ENCODE measurements around the gene CFAP46. TPM values are rescaled to one million over a fixed set of nuclear protein-coding genes. Genes with fewer than 3 reads are reported as not detected.
"Not testable (repeated sequence)": the region's sequence is repeated elsewhere in the genome, so short reads cannot be mapped to it uniquely, and the experiment has no call there.

The CFAP46 gene
- polyA plus RNA-seq, 4 donors = 7.2 to 9.9 (median 8.4) TPM

DNA sequence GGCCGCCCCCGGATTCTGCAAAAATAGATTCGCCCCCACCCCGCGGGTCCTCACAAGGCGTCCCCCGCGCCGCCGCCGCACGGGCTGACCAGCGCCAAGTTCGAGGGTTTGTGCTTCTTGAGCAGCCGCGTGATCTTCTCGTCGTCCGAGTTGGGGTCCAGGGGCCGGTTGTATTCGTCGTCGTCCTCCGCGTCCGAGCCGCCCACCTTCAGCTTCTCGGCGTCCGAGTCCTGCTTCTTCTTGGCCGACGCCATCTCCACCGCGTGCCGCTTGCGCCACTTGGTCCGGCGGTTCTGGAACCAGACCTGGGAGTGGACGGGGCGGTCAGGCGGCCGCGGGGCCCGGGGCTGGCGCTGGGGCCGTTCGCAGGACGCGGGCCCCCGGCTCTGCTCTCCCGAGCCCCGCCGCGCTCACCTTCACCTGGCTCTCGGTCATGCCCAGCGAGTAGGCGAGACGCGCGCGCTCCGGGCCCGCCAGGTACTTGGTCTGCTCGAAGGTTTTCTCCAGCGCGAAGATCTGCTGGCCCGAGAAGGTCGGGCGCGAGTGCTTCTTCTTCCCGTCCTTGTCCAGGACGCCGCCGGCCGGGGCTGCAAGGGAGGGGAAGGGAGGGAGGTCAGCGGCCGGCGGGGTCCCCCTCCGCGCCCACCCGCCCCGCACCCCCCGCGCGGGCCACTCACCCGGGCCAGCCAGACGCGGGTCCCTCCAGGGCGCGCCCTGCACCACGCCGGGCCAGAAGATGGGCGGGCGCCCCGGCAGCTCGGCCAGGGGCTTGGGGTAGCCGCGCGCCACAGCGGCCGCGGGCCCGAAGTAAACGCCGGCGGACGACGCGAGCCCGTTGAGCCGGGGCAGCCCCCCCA, 157.3 kb downstream of the CFAP46 start:
- no peak for DNase-seq (ENCODE audit: low read depth in 4 of 4, low spot score in 3 of 4)

DNA sequence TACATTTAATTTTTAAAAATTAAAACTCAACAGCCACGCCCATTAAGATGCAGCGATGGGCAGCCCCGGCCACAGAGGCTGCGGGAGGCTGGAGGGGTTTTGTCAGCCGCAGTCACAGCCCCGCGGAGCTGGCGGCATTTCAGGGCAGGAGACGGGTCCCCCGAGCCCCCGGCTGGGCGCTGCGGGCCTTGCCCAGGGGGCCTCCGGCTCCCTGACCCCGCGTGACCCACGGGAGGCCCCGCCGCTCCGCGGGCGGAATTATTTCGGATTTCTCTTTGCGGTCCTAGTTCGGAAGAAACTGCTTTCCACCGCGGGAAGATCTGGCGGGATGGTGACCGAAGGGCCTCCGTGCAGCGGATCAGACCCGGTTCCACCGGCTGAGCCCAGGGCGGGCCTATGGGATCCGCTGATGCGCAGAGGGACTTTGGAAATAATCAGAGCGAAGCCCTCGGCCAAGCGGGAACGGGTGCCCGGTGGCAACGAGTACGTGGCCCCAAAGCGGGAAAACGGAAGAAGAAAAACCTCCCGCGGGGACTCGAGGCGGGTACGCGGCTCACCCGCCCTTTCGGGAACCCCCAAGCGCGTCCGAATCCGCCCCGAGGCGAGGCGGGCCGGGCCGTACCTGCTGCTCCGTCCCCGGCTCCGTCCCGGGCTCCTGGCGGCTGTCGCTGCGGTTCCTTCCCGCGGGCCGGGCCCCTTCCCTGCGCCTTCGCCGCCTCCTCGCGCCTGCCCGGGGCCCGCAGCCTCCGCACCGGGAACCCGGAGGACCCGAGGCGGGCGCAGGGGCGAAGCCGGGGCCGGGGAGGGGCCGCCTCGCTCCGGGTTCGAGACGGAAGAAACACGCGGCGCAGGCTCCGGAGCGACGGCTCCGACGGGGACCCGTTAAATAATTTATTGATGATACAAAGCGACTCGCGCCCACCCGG, 158.2 kb downstream of the CFAP46 start:
- no peak for DNase-seq (ENCODE audit: low read depth in 4 of 4, low spot score in 3 of 4)

DNA sequence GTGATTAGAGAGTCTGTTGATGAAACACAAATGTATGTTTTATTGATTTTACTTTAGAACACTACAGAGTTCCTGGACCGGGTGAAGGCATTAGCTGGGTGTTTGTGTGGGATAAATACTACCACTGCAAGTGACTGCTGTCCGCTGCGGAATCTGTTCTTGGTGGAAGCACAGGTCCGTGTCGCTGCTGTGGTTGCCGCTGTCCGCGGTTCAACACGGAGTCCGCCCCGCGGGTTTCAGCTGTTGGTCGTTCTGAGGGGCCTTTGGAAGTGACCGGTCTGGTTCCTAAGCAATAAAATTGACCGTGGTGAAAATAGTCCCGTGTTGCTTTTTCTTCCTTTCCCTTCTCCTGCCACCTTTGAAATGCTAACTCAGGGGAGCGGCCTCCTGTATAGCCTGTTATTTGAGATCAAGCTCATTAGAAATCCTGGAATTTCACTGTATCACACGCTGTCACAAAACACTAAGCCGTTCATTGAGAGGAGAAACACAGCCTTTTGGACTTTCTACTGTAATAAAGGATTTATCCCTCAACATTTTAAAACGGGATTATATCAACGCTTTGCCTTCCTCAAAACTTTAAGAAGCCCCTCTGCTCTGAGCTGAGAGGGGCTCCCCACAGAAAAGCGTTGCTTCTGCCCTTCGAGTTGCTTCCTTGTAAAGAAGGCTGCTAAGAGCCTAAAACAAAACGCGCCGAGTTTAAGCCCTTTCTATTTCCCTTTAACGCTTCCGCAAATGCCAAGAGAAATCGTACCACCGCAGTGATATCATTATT, 159.0 kb downstream of the CFAP46 start:
- DNase-seq (ENCODE audit: low read depth in 4 of 4, low spot score in 3 of 4) = no peak

DNA sequence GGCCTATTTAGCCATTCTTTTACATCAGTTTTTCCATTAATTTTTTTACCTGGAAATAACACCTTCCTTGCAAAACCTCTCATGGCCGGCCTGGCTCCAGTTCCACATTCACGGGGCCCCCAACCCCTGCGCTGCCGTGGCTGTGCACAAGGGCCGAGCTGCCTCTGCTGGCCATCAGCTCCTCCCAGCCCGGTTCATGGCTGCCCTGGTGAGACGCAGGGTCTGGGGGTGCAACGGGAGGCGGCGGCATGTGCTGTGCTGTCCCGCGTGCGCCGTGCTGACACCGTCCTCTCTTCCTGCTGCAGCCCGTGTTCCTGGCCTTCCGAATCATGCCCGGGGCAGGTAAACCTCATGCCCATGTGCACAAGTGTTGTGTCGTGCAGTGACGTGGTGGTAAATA, 160.8 kb downstream of the CFAP46 start:
- no peak for DNase-seq (ENCODE audit: low read depth in 4 of 4, low spot score in 3 of 4)

DNA sequence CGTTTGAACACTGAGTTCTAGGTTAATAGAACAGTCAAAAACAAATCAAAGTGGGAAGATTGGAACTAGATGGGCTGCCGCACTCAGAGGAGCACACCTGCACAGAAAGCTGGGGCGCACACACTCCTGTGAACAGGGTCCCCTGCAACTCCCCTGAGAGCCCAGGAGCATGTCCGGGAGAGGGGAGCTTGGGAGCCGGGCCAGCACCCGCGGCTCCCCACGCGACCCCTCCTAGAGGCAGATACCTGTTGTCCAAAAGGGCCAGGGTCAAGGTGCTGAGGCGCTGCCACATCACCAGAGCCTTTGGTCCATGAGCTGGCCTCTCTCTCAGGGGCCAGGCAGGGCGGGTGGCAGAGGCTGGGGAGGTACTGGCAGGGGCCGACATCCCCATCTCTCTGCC, 162.0 kb downstream of the CFAP46 start:
- DNase-seq (ENCODE audit: low read depth in 4 of 4, low spot score in 3 of 4) = no peak

DNA sequence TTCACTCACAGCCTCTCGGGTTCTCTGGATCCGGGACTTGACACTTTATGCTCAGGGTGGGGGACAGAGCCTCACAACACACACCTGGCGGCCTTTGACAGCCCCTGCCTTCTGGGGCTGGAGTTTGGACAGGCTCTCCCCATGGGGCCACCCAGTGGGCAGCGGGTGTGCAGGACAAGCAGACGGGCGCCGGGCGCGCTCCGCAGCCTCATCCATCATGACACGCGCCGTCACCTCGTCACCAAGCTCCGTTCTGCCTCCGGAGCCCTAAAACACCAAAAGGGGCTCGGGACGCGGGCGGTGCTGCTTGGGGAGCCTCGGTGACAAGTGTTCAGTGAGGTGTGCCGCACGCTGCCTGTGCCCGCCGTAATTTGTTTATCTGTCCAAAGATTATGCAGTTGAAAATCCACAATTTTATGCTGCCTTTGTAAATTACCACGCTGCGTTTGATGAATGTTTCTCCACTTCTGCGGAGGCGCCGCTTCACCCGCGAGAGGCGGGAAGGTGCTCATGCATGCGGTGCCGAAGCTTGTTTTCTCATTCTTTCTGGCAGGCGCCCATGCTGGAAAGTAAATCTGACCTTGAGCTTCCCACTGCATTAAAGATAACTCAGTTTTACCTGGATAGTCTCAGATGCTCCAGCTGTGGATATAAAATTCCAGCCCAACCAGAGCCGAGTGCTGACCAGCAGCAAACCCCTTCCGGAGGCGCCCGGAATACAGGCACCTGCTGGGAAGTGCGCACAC, 162.6 kb downstream of the CFAP46 start:
- DNase-seq (ENCODE audit: low read depth in 4 of 4, low spot score in 3 of 4) = no peak

DNA sequence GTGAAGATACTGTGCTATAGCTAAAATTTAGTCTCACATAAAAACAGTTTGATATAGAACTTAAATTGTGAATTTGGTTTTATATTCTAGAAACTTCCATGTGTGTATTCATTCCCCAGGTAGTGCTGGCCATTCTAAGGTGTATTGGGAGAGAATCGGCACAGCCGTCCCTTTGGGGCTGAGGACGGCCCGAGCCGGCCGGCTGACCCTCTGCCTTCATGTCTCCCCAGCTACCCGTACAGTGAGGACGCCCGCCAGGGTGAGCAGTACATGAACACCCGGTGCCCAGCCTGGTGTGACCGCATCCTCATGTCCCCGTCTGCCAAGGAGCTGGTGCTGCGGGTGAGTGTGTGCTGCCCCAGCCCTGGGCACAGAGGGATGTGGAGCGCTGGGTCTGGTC, 164.9 kb downstream of the CFAP46 start:
- DNase-seq (ENCODE audit: low read depth in 4 of 4, low spot score in 3 of 4) = no peak

DNA sequence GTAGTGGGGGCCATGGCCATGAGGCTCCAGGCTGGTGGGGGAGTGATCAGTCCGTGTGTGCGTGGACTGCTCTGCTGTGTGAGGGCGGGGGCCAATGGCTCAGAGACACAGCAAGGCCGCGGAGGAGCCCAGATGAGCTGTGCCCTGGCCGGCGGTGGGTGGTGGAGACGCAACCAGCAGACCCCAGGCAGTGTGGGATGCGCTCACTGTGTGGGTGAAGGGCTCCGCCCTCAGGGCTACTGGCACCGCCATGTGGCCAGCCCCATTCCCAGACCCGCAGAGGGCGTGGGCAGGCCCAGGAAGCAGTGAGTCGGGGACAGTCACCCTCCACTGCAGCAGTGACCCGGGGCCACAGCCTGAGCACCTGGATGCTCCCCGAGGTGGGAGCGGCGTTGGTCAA, 165.5 kb downstream of the CFAP46 start:
- DNase-seq (ENCODE audit: low read depth in 4 of 4, low spot score in 3 of 4) = no peak

DNA sequence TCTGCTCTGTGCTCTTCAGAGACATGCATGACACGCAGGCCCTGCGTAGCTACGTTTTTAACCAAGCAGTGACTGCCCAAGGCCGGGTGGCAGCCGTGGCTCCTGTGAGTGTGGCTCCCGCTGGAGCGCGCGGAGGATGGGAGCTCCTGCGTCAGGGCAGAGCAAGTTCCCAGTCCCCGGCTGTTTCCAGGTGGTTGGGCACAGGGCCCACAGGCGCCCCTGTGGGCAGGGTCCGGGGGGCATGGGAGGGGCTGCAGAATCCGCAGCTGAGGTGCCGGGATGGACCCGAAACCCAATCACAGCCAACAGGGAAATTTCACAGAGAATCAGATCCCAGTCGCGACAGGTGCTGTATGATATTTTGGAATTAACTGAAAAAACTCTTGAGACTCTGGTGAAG, 166.2 kb downstream of the CFAP46 start:
- DNase-seq (ENCODE audit: low read depth in 4 of 4, low spot score in 3 of 4) = no peak

DNA sequence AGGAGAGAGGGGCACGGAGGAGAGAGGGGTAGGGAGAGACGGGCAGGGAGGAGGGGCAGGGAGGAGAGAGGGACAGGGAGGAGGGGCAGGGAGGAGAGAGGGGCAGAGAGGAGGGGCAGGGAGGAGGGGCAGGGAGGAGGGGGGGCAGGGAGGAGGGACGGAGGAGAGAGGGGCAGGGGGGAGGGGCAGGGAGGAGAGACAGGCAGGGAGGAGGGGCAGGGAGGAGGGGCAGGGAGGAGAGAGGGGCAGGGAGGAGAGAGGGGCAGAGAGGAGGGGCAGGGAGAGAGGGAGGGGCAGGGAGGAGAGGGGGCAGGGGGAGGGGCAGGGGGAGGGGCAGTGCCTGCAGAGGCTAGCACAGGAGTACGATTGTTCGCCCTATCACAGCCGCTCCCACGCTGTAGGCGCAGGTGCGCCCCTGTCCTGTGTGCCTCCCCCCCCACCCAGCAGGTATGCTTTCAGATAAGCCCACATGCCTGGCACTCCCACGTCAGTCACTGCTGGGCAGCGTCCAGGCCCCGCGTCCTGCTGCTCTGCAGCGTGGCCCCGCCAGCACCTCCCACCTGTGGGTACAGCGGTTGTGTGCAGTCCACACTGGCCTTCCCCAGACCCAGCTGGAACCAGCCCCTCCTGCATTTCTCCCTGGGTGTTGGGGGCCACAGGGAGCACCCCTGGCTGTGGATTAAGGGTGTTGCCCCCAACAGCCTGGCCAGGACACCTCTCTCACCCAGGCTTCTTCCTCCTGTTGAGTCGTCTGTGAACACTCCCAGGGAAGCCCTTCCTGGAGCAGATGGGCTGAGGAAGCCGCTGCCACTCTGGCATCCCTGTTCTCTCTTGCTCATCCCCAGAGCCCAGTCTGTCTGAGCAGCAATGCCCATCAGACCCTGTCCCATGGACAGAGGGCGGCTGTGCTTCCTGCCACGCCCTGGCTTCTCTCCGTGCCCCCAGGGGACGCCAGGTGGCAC, 167.2 kb downstream of the CFAP46 start:
- no peak for DNase-seq (ENCODE audit: low read depth in 4 of 4, low spot score in 3 of 4)

DNA sequence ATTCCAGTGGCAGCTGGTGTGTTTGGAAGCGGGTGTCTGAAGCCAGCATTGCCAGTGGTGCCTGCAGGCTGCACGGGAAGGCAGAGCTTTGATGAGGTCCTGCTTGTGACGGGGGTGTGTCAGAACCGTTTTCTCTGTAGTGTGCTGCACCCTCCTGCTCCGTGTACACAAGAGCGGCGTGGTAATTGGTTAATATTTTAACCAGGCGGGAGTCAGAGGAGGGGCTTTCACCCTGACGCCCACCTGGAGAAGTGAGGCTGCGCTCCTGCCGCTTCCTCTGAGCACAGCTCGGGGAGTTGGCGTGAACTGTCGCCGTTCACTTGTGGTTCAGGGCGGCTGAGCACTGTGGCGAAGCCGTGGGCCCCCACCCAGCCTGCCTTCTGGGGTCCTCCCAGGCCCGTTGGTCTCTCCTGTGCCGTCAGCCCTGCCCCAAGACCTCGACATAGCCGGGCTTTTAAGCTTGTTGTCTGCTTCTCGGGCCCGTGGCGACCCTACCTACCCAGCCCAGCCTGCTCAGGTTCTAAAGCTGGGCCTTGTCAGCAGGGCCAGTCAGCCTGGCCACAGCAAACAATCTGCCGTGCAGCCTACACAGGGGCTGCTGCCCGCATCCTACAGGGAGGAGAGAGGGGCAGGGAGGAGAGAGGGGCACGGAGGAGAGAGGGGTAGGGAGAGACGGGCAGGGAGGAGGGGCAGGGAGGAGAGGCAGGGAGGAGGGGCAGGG, 168.0 kb downstream of the CFAP46 start:
- DNase-seq (ENCODE audit: low read depth in 4 of 4, low spot score in 3 of 4) = no peak

DNA sequence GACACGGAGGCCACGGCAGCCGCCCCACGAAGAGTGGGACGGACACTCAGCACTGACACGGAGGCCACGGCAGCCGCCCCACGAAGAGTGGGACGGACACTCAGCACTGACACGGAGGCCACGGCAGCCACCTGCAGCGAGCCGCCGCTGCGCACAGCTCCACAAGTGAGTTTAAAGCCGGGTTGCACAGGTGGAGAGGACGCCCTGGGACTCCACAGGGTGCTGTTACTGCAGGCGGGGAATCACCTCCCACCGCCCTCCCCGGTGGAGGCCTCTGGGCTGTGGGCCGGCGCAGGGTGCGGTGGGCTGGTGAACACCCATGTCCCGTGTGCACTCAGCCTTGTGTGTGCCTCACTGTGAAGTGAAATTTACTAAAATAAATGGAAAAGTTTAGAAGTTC, 169.6 kb downstream of the CFAP46 start:
- not testable (repeated sequence) for DNase-seq (ENCODE audit: low read depth in 4 of 4, low spot score in 3 of 4)

DNA sequence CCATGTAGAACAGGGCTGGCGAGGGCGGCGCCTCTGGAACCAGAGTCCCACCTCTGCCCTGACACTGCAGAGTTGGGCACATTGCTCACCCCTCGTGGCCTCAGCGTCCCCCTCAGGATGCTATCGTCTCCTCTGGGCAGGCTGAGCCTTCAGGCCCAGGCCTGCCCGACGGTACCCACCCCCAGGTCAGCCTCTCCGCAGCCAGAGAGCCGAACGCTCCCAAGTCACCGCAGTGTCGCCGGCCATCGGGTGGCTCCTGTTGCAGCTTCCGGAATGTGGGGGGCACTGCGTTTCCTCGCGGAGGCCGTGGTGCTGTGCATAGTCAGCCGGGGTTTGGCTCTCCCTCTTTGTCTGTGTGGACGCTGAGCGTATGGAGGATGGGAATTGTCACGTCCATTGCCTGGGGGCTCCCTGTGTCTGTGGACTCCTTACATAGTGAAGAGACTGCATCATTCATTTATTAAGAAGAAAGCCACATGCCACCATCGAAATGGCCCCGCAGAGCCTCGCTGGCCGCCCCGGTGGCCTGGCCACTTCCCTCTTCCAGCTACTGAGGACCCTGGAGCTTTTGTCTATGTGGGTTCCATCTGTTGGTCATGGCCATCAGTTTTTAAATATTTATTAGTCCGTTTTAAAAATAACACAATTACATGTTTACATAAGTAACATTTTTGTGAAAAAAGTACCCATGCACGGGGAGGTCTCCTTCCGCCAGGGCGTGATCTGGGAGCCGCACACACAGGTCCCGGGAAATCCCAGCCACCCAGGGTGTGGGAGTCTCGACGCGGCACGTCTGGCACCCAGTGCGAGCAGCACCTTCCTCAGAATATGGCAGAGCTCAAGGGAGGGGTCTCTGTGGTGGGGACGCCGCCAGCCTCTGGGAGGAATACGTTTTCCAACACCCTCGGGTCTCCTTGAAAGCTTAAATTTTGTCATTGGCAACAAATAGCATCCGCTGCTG, 172.0 kb downstream of the CFAP46 start:
- no peak for DNase-seq (ENCODE audit: low read depth in 4 of 4, low spot score in 3 of 4)

DNA sequence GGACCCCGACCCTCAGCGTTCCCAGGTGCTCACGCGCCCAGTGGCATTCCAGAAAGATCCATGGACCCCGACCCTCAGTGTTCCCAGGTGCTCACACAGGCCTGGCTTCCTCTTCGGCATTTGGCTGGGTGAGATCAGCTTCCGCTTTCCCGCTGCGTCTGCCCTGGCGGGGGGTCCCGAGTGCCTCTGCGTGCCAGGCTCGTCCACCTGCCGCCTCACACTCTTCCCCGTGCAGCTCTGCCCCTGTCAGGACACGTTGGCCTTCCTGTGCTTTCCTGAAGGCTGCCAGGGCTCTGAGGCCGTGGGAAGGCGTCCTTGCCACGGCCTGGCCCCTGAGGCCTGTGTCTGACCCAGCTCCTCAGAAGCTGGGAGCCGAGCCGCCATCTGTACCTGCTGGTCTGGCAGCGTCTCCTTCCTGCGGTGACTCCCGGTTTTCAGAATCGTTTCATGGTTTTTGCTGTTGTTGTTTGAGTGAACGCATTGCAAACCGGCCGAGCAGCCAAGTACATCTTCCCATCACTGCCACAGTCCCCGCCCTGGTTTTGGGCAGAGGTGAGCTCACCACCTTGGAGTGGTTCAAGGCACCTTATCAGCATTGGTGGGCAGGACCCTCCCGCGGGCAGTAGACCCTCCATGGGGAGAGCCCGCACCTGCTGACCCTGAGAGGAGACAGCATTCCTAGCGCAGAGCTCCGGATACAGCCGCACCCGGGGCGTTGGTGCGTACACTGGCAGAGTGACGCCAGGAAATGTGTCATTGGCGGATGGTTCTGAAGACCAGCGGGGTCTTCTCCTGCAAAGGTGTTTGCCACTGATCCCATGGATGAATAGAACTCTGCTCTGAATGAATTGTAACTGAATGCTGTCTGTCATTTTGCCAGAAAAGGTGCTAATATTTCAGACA, 173.8 kb downstream of the CFAP46 start:
- DNase-seq (ENCODE audit: low read depth in 4 of 4, low spot score in 3 of 4) = no peak

DNA sequence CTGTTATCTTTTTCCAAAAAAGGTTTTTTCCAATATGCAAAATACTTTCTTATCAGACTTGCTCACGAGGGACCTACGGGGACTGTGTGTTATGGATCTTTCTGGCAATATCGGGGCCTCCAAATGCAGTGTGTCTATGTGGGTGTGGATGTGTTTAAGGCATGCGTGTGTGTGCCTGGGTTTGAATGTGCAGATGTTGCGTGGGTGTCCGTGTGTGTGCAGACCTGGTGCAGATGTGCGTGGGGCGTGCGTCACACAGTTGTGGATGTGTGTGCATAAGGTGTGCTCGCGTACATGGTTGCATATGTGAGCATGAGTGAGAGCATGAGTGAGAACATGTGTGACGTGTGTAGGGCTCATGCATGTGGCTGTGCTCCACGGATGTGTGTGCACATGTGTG, 176.1 kb downstream of the CFAP46 start:
- DNase-seq (ENCODE audit: low read depth in 4 of 4, low spot score in 3 of 4) = no peak

DNA sequence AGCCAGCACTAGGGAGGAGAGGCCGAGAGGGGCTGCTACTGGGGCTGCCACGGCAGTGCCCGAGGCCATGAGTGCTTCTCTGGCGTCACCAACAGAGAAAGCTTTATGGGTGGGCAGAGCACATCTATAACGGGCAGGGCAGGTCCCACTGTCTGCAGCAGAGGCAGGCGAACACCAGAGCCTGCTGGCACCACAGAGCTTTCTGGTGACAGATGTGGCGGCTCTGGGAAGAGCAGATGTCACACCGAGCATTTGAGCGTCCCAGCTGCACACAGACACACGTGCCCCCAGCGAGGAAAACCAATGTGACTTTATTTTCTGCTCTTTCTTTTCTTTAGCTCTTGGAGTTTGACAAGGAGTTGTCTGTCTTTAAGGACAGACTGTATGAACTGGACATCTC, 176.9 kb downstream of the CFAP46 start:
- no peak for DNase-seq (ENCODE audit: low read depth in 4 of 4, low spot score in 3 of 4)
